Measurements from ENCODE around the gene SRP54.

The SRP54 gene

DNA sequence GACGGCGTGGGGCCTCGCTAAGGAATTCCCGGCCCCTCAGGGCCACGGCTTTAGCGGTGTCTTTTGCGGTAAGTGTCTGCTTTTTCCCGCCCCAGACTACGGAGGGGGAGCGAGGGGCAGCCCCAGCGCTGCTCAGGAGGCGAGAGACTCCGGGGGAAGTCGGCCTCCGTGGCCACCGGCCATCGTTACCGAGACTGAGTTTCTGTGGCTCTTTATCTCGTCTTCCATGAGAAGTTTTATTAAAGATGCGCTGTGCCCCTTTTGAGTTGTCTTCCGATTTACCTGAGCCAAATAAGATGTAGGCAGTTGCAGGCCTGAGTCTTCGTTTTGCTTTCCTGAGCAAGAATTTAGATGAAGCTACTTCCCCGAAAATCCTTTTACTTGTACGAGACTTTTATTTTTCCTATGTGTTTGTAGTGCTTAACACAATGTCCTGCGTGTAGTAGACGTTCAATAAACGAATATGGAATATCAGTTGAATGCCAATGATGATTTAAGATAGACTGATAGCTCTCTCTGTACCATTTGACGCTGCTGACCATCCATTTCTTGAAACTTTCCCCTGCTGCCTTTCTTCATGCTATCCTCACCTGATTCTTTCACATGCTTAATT lies 462 bp downstream of the SRP54 start:
- DNase-seq (ENCODE audit: low read depth): no peak
- H3K4me3 ChIP-seq (replicated peaks; ENCODE audit: low read depth, low read length): peak overlapping the region; percentile 94
- TF ChIP-seq, protein P1, sequence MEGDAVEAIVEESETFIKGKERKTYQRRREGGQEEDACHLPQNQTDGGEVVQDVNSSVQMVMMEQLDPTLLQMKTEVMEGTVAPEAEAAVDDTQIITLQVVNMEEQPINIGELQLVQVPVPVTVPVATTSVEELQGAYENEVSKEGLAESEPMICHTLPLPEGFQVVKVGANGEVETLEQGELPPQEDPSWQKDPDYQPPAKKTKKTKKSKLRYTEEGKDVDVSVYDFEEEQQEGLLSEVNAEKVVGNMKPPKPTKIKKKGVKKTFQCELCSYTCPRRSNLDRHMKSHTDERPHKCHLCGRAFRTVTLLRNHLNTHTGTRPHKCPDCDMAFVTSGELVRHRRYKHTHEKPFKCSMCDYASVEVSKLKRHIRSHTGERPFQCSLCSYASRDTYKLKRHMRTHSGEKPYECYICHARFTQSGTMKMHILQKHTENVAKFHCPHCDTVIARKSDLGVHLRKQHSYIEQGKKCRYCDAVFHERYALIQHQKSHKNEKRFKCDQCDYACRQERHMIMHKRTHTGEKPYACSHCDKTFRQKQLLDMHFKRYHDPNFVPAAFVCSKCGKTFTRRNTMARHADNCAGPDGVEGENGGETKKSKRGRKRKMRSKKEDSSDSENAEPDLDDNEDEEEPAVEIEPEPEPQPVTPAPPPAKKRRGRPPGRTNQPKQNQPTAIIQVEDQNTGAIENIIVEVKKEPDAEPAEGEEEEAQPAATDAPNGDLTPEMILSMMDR (IDR thresholded peaks at IDR 0.05; ENCODE audit: low read length, missing control alignments): no peak

- H3K4me3 ChIP-seq (replicated peaks; ENCODE audit: low read depth, low read length): peak overlapping the region; percentile 94
- TF ChIP-seq, protein P1 (IDR thresholded peaks at IDR 0.05; ENCODE audit: low read length, missing control alignments): no peak
- peak; percentile 13 for DNase-seq (ENCODE audit: low read depth)
Observed at GRCh38 chr14:34983786-34984185, 994 bp downstream of the SRP54 start.

- H3K4me3 ChIP-seq (replicated peaks; ENCODE audit: low read depth, low read length): no peak overlapping the region
- TF ChIP-seq, protein P1 (IDR thresholded peaks at IDR 0.05; ENCODE audit: low read length, missing control alignments): no peak
- DNase-seq (ENCODE audit: low read depth): no peak
Observed at GRCh38 chr14:34985740-34986139, 2.9 kb downstream of the SRP54 start.

DNA sequence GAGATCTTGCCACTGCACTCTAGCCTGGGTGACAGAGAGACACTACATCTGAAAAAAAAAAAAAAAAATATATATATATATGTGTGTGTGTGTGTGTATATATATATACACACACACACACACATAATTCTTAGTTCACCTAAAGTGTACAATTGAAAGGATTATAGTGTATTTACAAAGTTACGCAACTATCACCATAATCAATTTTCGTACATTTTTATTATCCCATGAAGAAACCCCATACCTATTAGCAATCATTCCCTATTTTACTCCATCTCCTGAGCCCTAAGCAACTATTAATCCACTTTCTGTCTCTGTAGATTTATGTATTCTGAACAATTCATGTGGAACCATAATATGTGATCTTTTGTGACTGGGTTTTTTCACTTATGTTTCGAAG lies 4.4 kb downstream of the SRP54 start:
- TF ChIP-seq, protein P1 (IDR thresholded peaks at IDR 0.05; ENCODE audit: low read length, missing control alignments): no peak
- no peak overlapping the region for H3K4me3 ChIP-seq (replicated peaks; ENCODE audit: low read depth, low read length)
- no peak for DNase-seq (ENCODE audit: low read depth)

GRCh38 chr14:34989762-34990161 lies 7.0 kb downstream of the SRP54 start:
- DNase-seq (ENCODE audit: low read depth): no peak
- TF ChIP-seq, protein P1 (IDR thresholded peaks at IDR 0.05; ENCODE audit: low read length, missing control alignments): no peak
- H3K4me3 ChIP-seq (replicated peaks; ENCODE audit: low read depth, low read length): no peak overlapping the region

DNA sequence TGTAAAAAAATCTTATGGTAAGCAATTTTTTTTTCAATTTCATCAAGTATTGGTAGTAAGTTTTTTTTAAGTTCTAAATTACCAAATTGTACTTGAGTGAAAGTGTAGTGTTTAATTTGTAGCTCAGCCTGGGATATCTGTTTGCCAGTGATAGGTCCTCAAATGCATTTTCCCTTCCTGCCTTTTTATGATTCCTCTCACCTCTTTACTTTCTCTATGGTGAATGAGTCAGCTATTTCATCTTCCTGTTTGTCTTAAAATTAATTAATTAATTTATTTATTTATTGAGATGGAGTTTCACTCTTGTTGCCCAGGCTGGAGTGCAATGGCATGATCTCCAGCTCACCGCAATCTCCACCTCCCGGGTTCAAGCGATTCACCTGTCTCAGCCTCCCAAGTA lies 10.6 kb downstream of the SRP54 start:
- H3K4me3 ChIP-seq (replicated peaks; ENCODE audit: low read depth, low read length): no peak overlapping the region
- TF ChIP-seq, protein P1 (IDR thresholded peaks at IDR 0.05; ENCODE audit: low read length, missing control alignments): no peak
- no peak for DNase-seq (ENCODE audit: low read depth)

GRCh38 chr14:34994668-34995067 lies 11.9 kb downstream of the SRP54 start:
- DNase-seq (ENCODE audit: low read depth): no peak
- no peak overlapping the region for H3K4me3 ChIP-seq (replicated peaks; ENCODE audit: low read depth, low read length)
- TF ChIP-seq, protein P1 (IDR thresholded peaks at IDR 0.05; ENCODE audit: low read length, missing control alignments): no peak

Data from fibroblast of pulmonary artery (primary cell).